Stimulated activated CD4-positive, alpha-beta T cell treated with anti-CD3 and anti-CD28 coated beads, Interleukin-1b, Interleukin-23, amount 100 ng/mL, for 48 hours (primary cell): ENCODE results near the gene DOLPP1.
"Not testable (repeated sequence)": the region's sequence is repeated elsewhere in the genome, so short reads cannot be mapped to it uniquely, and the experiment has no call there.

Experiments
- DNase-seq: peaks from one replicate; pipeline ENCODE4 v3.0.0-alpha.2; 2020

The DOLPP1 gene

GRCh38 chr9:129080601-129081387 is at the start of gene DOLPP1:
TSS of gene DOLPP1 (plus strand) at chr9:129081111. CDS start at chr9:129081132, 21 bp downstream.
- DNase-seq: peak; percentile 99

- no peak for DNase-seq
Measured at GRCh38 chr9:129031514-129031913, 49.4 kb upstream of the DOLPP1 start.

GRCh38 chr9:129032541-129033159 is 48.3 kb upstream of the DOLPP1 start:
- DNase-seq: no peak

GRCh38 chr9:129033216-129033615 is 47.7 kb upstream of the DOLPP1 start:
- no peak for DNase-seq

GRCh38 chr9:129035838-129036237 is 45.1 kb upstream of the DOLPP1 start:
- not testable (repeated sequence) for DNase-seq

- DNase-seq: peak; percentile 96
Measured at GRCh38 chr9:129036241-129036922, 44.5 kb upstream of the DOLPP1 start, which contains the start of gene MIGA2. TSS of gene MIGA2 (plus strand) at chr9:129036626. CDS start at chr9:129040595, 3,969 bp downstream.

- DNase-seq: no peak
Measured at GRCh38 chr9:129036923-129037766, 43.8 kb upstream of the DOLPP1 start.

GRCh38 chr9:129037767-129038098 is 43.2 kb upstream of the DOLPP1 start:
- DNase-seq: no peak

GRCh38 chr9:129038109-129038852 is 42.6 kb upstream of the DOLPP1 start:
- no peak for DNase-seq

- no peak for DNase-seq
Measured at GRCh38 chr9:129040113-129040643, 40.7 kb upstream of the DOLPP1 start.

GRCh38 chr9:129042016-129042415 is 38.9 kb upstream of the DOLPP1 start:
- DNase-seq: no peak

- DNase-seq: no peak
Measured at GRCh38 chr9:129052592-129052991, 28.3 kb upstream of the DOLPP1 start.

- DNase-seq: no peak
Measured at GRCh38 chr9:129053020-129053419, 27.9 kb upstream of the DOLPP1 start.

- no peak for DNase-seq
Measured at GRCh38 chr9:129054163-129054851, 26.6 kb upstream of the DOLPP1 start.

GRCh38 chr9:129058965-129059795 is 21.7 kb upstream of the DOLPP1 start:
- no peak for DNase-seq

- no peak for DNase-seq
Measured at GRCh38 chr9:129059796-129060785, 20.8 kb upstream of the DOLPP1 start.

GRCh38 chr9:129060991-129061390 is 19.9 kb upstream of the DOLPP1 start:
- DNase-seq: no peak

GRCh38 chr9:129063061-129063460 is 17.9 kb upstream of the DOLPP1 start:
- DNase-seq: no peak

GRCh38 chr9:129064499-129064908 is 16.4 kb upstream of the DOLPP1 start:
- DNase-seq: no peak
